Keratinocyte (primary cell): ENCODE results near the gene DMD. TPM values are rescaled to one million over a fixed set of nuclear protein-coding genes. Genes with fewer than 3 reads are reported as not detected.

ENCODE experiments used
- DNase-seq: peaks from one replicate; pipeline ENCODE4 v3.0.0-alpha.2; 2011; ENCODE audit warnings: low read depth, missing footprints, low spot score
- FAIRE-seq: peaks from 2 replicates; lab custom pipeline; 2011; peaks lifted over from hg19 to GRCh38; lab: Jason Lieb, UNC
- H2AFZ ChIP-seq: 2 replicates; pipeline ENCODE4 v1.6.0; 2012; ENCODE audit warnings: low read length, control low read depth, inconsistent platforms; ENCODE audit not compliant: control insufficient read depth
- H3K27ac ChIP-seq: 2 replicates; pipeline ENCODE4 v1.5.1; 2011; ENCODE audit warnings: low read length; ENCODE audit not compliant: control insufficient read depth, insufficient read depth
- H3K27me3 ChIP-seq: 3 replicates; pipeline ENCODE4 v1.6.0; 2011; ENCODE audit warnings: low read length; ENCODE audit not compliant: control insufficient read depth, insufficient read depth; ENCODE audit errors: extremely low read depth
- H3K36me3 ChIP-seq, 2 experiments: 2 replicates in 1 of 2; 3 replicates in 1 of 2; pipeline ENCODE4 v1.5.1; 2011; ENCODE audit warnings: low read length in 2 of 2, mild to moderate bottlenecking in 1 of 2; ENCODE audit not compliant: control insufficient read depth in 2 of 2, insufficient read depth in 2 of 2; ENCODE audit errors: extremely low read depth in 1 of 2
- H3K4me1 ChIP-seq: 3 replicates; pipeline ENCODE4 v1.5.1; 2011; ENCODE audit warnings: low read length; ENCODE audit not compliant: control insufficient read depth, insufficient read depth; ENCODE audit errors: extremely low read depth
- H3K4me2 ChIP-seq: 3 replicates; pipeline ENCODE4 v1.6.0; 2011; ENCODE audit warnings: low read depth, low read length; ENCODE audit not compliant: control insufficient read depth, insufficient read depth; ENCODE audit errors: extremely low read depth
- H3K4me3 ChIP-seq, 3 experiments: fragments of 200-600 bp in 1 of 3; sonication (generic) in 1 of 3; 2 replicates in 2 of 3; 3 replicates in 1 of 3; pipeline ENCODE4 v1.5.1; 2011 to 2016; ENCODE audit warnings: low read length in 3 of 3, mild to moderate bottlenecking in 3 of 3, control low read depth in 2 of 3, inconsistent platforms in 1 of 3, low read depth in 1 of 3, mixed read lengths in 1 of 3, mixed run types in 1 of 3, moderate library complexity in 1 of 3; ENCODE audit not compliant: control insufficient read depth in 2 of 3, insufficient read depth in 2 of 3; ENCODE audit errors: extremely low read depth in 1 of 3
- H3K79me2 ChIP-seq: 2 replicates; pipeline ENCODE4 v1.6.0; 2012; ENCODE audit warnings: low read length; ENCODE audit not compliant: control insufficient read depth, insufficient read depth
- H3K9ac ChIP-seq: 3 replicates; pipeline ENCODE4 v1.6.0; 2011; ENCODE audit warnings: low read length; ENCODE audit not compliant: control insufficient read depth, insufficient read depth; ENCODE audit errors: extremely low read depth
- H3K9me1 ChIP-seq: 3 replicates; pipeline ENCODE4 v1.6.0; 2011; ENCODE audit warnings: low read length; ENCODE audit not compliant: control insufficient read depth, insufficient read depth; ENCODE audit errors: extremely low read depth
- H3K9me3 ChIP-seq: 2 replicates; pipeline ENCODE4 v1.5.1; 2012; ENCODE audit warnings: low read depth, low read length; ENCODE audit not compliant: control insufficient read depth
- H4K20me1 ChIP-seq: 3 replicates; pipeline ENCODE4 v1.6.0; 2011; ENCODE audit warnings: low read length; ENCODE audit not compliant: control insufficient read depth, insufficient read depth; ENCODE audit errors: extremely low read depth
- EZH2 ChIP-seq: IDR thresholded peaks from one replicate; pipeline ENCODE4 v1.6.1; 2012; ENCODE audit warnings: inconsistent platforms, mild to moderate bottlenecking, low read length, moderate library complexity
- dilution Hi-C: fragments of 300-500 bp; cut with MboI; formaldehyde crosslinking; loops from one replicate; pipeline ENCODE4 v1.7.0; 2020; ENCODE audit warnings: low sequenced_read_pairs; ENCODE audit not compliant: extremely low pct_ligation_motif_present
- polyA plus RNA-seq, 5 experiments: library from polyadenylated mRNA; depleted of rRNA in 3 of 5; stranded (reverse) in 3 of 5; stranded (forward) in 1 of 5; unstranded in 1 of 5; fragments of >200 nt; gene quantifications; 1 replicate in 1 of 5; 2 replicates in 3 of 5; 3 replicates in 1 of 5; pipeline versions ENCODE4 v1.2.1 to v1.2.3, GENCODE V29; 2011 to 2012; ENCODE audit warnings: missing spikeins in 2 of 5, low read depth in 1 of 5, low replicate concordance in 1 of 5
- TF ChIP-seq, protein P1 (sequence below), 3 experiments: IDR thresholded peaks in 1 of 3; conservative IDR thresholded peaks in 1 of 3; optimal IDR thresholded peaks in 1 of 3; 2 replicates in 2 of 3; 3 replicates in 1 of 3; pipeline versions ENCODE3 to v1.5.1; 2011; ENCODE audit warnings: low read length in 3 of 3, mild to moderate bottlenecking in 3 of 3, moderate library complexity in 2 of 3, control low read depth in 1 of 3, inconsistent platforms in 1 of 3; ENCODE audit not compliant: insufficient read depth in 2 of 3; ENCODE audit errors: extremely low read depth in 1 of 3

Gene DMD
- polyA plus RNA-seq, 1 donor (not counting 4 experiments of a cell fraction or from before 2014, with no cell fraction given) = 8.9 TPM

DNA sequence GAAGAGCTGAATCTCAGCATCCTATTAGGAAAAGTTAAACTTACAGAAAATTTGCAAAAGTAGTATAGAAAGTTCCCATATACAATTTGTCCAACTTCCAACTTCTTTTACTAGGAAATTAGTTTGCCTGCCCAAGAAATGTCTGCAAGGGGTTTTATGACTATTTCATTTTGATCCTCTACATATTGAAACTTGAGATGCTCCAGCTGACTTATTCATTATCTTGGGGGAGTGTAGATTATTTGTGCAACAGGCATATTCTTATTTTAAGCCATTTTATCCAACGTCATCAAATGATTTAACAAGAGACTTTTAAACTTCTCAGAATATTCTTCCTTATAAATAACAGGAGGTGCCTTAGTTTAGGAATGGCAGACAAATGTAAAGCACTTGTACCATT is 1822.4 kb downstream of the DMD start:
- Histone ChIP-seq H3K79me2 (no peaks in the 10 kb centered on the region), H3K27ac (no peak overlapping the region), H3K9me1 (no peaks in the 10 kb centered on the region), H3K4me1 (no peaks in the 10 kb centered on the region), H3K9ac (no peak overlapping the region), H3K9me3 (no peaks in the 10 kb centered on the region), H3K4me2 (no peak overlapping the region), H3K4me3 (no peak overlapping the region), H2AFZ (no peak overlapping the region), H4K20me1 (no peaks in the 10 kb centered on the region), H3K27me3 (no peaks in the 10 kb centered on the region), H3K36me3 (no peaks in the 10 kb centered on the region)
- DNase-seq (no peak), FAIRE-seq (no peak)
- TF ChIP-seq, protein P1, sequence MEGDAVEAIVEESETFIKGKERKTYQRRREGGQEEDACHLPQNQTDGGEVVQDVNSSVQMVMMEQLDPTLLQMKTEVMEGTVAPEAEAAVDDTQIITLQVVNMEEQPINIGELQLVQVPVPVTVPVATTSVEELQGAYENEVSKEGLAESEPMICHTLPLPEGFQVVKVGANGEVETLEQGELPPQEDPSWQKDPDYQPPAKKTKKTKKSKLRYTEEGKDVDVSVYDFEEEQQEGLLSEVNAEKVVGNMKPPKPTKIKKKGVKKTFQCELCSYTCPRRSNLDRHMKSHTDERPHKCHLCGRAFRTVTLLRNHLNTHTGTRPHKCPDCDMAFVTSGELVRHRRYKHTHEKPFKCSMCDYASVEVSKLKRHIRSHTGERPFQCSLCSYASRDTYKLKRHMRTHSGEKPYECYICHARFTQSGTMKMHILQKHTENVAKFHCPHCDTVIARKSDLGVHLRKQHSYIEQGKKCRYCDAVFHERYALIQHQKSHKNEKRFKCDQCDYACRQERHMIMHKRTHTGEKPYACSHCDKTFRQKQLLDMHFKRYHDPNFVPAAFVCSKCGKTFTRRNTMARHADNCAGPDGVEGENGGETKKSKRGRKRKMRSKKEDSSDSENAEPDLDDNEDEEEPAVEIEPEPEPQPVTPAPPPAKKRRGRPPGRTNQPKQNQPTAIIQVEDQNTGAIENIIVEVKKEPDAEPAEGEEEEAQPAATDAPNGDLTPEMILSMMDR (optimal IDR thresholded peaks at IDR 0.05 in 1 of 3, IDR thresholded peaks at IDR 0.05 in 1 of 3, conservative IDR thresholded peaks at IDR 0.05 in 1 of 3; ENCODE audit: extremely low read depth in 1 of 3, insufficient read depth in 2 of 3, low read length in 3 of 3) = no peak
- dilution Hi-C loops = no loop called here

DNA sequence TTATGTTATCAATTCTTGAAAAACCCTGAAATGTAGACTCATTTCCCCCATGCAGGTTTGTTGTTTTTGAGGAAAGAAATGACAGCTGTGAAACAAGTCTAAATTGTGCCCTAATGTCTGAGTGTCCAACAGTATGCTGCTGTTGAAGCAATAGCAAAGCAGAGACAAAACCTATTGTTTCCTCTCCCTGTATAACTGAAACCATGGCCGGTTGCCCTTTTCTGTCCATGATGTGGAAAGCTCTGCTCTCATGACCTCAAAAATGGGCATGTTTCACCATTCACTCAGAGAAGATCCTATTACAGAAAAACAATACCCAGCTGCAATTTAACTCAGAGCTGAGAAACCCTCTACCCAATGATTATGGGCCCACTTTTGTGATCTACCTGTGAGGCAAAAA is 1826.9 kb downstream of the DMD start:
- Histone ChIP-seq H3K4me1 (no peaks in the 10 kb centered on the region), H3K4me2 (no peak overlapping the region), H2AFZ (no peak overlapping the region), H3K9me1 (no peaks in the 10 kb centered on the region), H3K27ac (no peak overlapping the region), H3K9ac (no peak overlapping the region), H3K36me3 (no peaks in the 10 kb centered on the region), H4K20me1 (no peaks in the 10 kb centered on the region), H3K27me3 (no peaks in the 10 kb centered on the region), H3K9me3 (no peaks in the 10 kb centered on the region), H3K79me2 (no peaks in the 10 kb centered on the region), H3K4me3 (no peak overlapping the region)
- dilution Hi-C loops = no loop called here
- no peak for DNase-seq
- TF ChIP-seq, protein P1 (optimal IDR thresholded peaks at IDR 0.05 in 1 of 3, IDR thresholded peaks at IDR 0.05 in 1 of 3, conservative IDR thresholded peaks at IDR 0.05 in 1 of 3; ENCODE audit: extremely low read depth in 1 of 3, insufficient read depth in 2 of 3, low read length in 3 of 3) = no peak
- TF ChIP-seq EZH2 = no peak
- no peak for FAIRE-seq
